ENCODE data around the gene ACIN1. TPM values are rescaled to one million over a fixed set of nuclear protein-coding genes. Genes with fewer than 3 reads are reported as not detected.
A peak's percentile ranks its signal among the peaks of the same experiment; 100 is the strongest.

The ACIN1 gene
- total RNA-seq, 1 donor from 2014 or later = 103 TPM

GRCh38 chr14:23042162-23042965, 52.6 kb downstream of the ACIN1 start, which contains the start of gene PSMB11:
TSS of gene PSMB11 (plus strand) at chr14:23042212. CDS start at chr14:23042226, 14 bp downstream.
- no peak for DNase-seq (ENCODE audit: low read depth)

- DNase-seq (ENCODE audit: low read depth) = no peak
Measured at GRCh38 chr14:23041729-23042128, 53.2 kb downstream of the ACIN1 start.

GRCh38 chr14:23040100-23040499, 54.8 kb downstream of the ACIN1 start:
- DNase-seq (ENCODE audit: low read depth) = no peak

GRCh38 chr14:23035303-23036144, 59.4 kb downstream of the ACIN1 start:
- DNase-seq (ENCODE audit: low read depth) = no peak

- peak; percentile 97 for DNase-seq (ENCODE audit: low read depth)
Measured at GRCh38 chr14:23034498-23035302, 60.2 kb downstream of the ACIN1 start, which contains the start of gene PSMB5. TSS of gene PSMB5 (minus strand) at chr14:23034900. CDS start at chr14:23034881, 19 bp downstream.

GRCh38 chr14:23033801-23034497, 61.0 kb downstream of the ACIN1 start:
- no peak for DNase-seq (ENCODE audit: low read depth)

GRCh38 chr14:23033251-23033727, 61.6 kb downstream of the ACIN1 start:
- DNase-seq (ENCODE audit: low read depth) = no peak

GRCh38 chr14:23030936-23031335, 64.0 kb downstream of the ACIN1 start:
- DNase-seq (ENCODE audit: low read depth) = no peak

- DNase-seq (ENCODE audit: low read depth) = no peak
Measured at GRCh38 chr14:23028799-23029198, 66.1 kb downstream of the ACIN1 start.

GRCh38 chr14:23025151-23025814, 69.7 kb downstream of the ACIN1 start:
- DNase-seq (ENCODE audit: low read depth) = no peak

- no peak for DNase-seq (ENCODE audit: low read depth)
Measured at GRCh38 chr14:23024612-23025075, 70.3 kb downstream of the ACIN1 start.

GRCh38 chr14:23023795-23024152, 71.2 kb downstream of the ACIN1 start:
- no peak for DNase-seq (ENCODE audit: low read depth)

- no peak for DNase-seq (ENCODE audit: low read depth)
Measured at GRCh38 chr14:23023022-23023794, 71.7 kb downstream of the ACIN1 start.

- no peak for DNase-seq (ENCODE audit: low read depth)
Measured at GRCh38 chr14:23021889-23022442, 73.0 kb downstream of the ACIN1 start.

GRCh38 chr14:23021434-23021833, 73.5 kb downstream of the ACIN1 start:
- DNase-seq (ENCODE audit: low read depth) = no peak

- no peak for DNase-seq (ENCODE audit: low read depth)
Measured at GRCh38 chr14:23020143-23021128, 74.5 kb downstream of the ACIN1 start.

- no peak for DNase-seq (ENCODE audit: low read depth)
Measured at GRCh38 chr14:23018107-23018506, 76.8 kb downstream of the ACIN1 start.

GRCh38 chr14:23017091-23017490, 77.8 kb downstream of the ACIN1 start:
- DNase-seq (ENCODE audit: low read depth) = no peak

Measured in renal cortical epithelial cell (primary cell).